Measurements from ENCODE around the gene VEPH1. TPM values are rescaled to one million over a fixed set of nuclear protein-coding genes. Genes with fewer than 3 reads are reported as not detected.
"Not testable (repeated sequence)": the region's sequence is repeated elsewhere in the genome, so short reads cannot be mapped to it uniquely, and the experiment has no call there.

VEPH1 gene
- total RNA-seq, 1 donor from 2014 or later, result 139 TPM

DNA sequence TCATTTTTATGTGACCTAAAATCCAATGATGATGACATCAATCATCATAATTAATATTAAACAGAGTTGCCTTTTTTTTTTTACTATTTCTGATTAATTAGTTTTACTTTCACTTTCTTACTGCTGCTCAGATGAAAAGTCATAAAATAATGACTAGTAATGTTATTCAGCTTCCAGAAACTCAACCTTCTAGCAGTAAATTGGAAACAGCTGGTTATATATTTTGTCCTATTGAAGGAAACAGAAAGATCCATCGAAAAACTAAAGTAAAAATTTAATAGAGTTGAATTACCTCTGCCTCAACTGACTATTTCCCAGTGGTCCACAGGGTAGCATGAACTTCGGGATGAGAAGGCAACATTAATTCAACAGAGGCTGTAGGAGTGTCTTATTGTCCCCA is 173.7 kb downstream of the VEPH1 start:
- intact Hi-C loops (cut with DNase I), result no loop called here
- H3K36me3 ChIP-seq, result no peaks in the 10 kb centered on the region
- H3K27me3 ChIP-seq, result no peaks in the 10 kb centered on the region
- TF ChIP-seq, protein P1, sequence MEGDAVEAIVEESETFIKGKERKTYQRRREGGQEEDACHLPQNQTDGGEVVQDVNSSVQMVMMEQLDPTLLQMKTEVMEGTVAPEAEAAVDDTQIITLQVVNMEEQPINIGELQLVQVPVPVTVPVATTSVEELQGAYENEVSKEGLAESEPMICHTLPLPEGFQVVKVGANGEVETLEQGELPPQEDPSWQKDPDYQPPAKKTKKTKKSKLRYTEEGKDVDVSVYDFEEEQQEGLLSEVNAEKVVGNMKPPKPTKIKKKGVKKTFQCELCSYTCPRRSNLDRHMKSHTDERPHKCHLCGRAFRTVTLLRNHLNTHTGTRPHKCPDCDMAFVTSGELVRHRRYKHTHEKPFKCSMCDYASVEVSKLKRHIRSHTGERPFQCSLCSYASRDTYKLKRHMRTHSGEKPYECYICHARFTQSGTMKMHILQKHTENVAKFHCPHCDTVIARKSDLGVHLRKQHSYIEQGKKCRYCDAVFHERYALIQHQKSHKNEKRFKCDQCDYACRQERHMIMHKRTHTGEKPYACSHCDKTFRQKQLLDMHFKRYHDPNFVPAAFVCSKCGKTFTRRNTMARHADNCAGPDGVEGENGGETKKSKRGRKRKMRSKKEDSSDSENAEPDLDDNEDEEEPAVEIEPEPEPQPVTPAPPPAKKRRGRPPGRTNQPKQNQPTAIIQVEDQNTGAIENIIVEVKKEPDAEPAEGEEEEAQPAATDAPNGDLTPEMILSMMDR (IDR thresholded peaks at IDR 0.05), result no peak
- DNase-seq, result no peak
- peaks cover 5% of the 10 kb centered on the region for H3K4me1 ChIP-seq
- H3K9me3 ChIP-seq, result no peaks in the 10 kb centered on the region
- H3K4me3 ChIP-seq, result no peak overlapping the region
- no peak overlapping the region for H3K27ac ChIP-seq
- ATAC-seq, result no peak

DNA sequence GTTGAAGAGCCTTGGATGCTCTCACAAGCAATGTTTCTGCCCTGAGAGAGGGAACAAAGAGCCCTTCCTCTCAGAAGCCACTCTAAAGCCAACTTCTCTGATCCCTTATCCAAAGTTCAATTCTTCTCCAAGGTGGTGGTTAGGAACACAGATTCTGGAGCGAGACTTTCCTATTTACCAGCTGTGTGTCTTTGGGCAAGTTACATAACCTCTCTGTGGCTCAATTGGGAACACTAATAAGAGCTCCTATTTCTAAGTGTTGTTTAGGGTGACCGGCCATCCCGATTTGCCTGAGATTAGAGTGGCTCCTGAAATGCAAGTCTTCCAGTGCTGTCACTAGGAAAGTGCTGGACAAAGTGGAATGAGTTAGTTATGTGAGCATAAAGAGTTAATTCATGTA is 175.4 kb downstream of the VEPH1 start:
- ATAC-seq (no peak), DNase-seq (no peak)
- H3K4me1 ChIP-seq, result peaks cover 5% of the 10 kb centered on the region
- no peaks in the 10 kb centered on the region for H3K36me3 ChIP-seq
- H3K4me3 ChIP-seq, result no peak overlapping the region
- H3K9me3 ChIP-seq, result no peaks in the 10 kb centered on the region
- H3K27me3 ChIP-seq, result no peaks in the 10 kb centered on the region
- H3K27ac ChIP-seq, result no peak overlapping the region
- TF ChIP-seq, protein P1 (IDR thresholded peaks at IDR 0.05), result no peak
- intact Hi-C loops (cut with DNase I), result no loop called here

DNA sequence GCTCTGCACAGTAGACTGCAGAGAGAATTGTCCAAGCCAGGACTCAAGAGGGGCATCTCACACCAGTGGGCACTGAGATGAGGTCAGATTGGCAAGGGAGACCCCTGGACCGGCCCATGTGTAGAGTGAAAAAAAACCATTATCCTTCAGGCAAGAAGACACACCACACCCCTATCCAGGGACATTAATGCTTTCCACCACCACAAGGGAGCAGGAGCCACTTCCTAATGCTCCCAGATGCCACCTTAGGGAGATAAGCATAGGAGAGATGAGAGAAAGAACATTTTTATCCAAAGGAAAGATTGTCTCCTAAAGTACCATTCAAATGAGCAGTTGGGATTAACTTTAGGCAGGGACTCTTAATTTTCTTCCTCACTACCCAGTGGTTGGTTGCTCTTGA is 176.2 kb downstream of the VEPH1 start:
- TF ChIP-seq, protein P1 (IDR thresholded peaks at IDR 0.05), result no peak
- no peak overlapping the region for H3K4me3 ChIP-seq
- intact Hi-C loops (cut with DNase I), result no loop called here
- H3K27me3 ChIP-seq, result no peaks in the 10 kb centered on the region
- H3K4me1 ChIP-seq, result peaks cover 5% of the 10 kb centered on the region
- ATAC-seq (no peak), DNase-seq (no peak)
- no peaks in the 10 kb centered on the region for H3K9me3 ChIP-seq
- no peak overlapping the region for H3K27ac ChIP-seq
- H3K36me3 ChIP-seq, result no peaks in the 10 kb centered on the region

DNA sequence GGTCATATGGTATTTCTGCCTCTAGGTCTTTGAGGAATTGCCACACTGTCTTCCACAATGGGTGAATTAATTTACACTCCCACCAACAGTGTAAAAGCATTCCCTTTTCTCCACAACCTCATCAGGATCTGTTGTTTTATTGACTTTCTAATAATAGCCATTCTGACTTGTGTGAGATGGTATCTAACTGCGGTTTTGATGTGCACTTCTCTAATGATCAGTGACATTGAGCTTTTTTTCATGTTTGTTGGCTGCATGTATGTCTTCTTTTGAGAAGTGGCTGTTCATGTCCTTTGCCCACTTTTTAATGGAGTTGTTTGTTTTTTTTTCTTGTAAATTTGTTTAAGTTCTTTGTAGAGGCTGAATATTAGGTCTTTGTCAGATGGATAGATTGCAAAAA is 178.3 kb downstream of the VEPH1 start:
- H3K4me3 ChIP-seq; H3K36me3 ChIP-seq; H3K4me1 ChIP-seq; ATAC-seq; H3K27me3 ChIP-seq; intact Hi-C loops (cut with DNase I); H3K27ac ChIP-seq; H3K9me3 ChIP-seq; DNase-seq: not testable (repeated sequence)

DNA sequence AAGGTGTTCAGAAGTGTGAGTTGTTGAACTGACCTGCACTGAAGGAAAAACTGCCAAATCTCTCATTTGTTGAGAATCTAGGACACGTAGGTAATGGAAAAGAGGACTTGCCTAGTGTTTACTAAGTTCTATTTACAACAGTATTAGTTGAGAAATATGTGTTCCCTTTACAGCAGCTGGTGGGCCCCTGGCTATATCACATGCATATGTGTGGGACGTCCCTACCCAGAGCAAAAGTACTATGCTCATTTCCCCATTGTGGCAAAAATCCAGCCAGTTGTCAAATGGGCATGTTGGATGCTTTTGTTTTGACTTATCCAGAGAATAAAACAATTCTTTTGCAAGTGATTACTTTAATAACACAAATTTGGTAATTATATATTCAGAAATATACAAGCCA is 179.9 kb downstream of the VEPH1 start:
- TF ChIP-seq, protein P1 (IDR thresholded peaks at IDR 0.05), result no peak
- Histone ChIP-seq H3K27me3 (no peaks in the 10 kb centered on the region), H3K4me3 (no peak overlapping the region), H3K4me1 (no peaks in the 10 kb centered on the region), H3K9me3 (no peaks in the 10 kb centered on the region), H3K27ac (no peak overlapping the region), H3K36me3 (no peaks in the 10 kb centered on the region)
- intact Hi-C loops (cut with DNase I), result no loop called here
- DNase-seq, result no peak
- ATAC-seq, result peak; percentile 75

DNA sequence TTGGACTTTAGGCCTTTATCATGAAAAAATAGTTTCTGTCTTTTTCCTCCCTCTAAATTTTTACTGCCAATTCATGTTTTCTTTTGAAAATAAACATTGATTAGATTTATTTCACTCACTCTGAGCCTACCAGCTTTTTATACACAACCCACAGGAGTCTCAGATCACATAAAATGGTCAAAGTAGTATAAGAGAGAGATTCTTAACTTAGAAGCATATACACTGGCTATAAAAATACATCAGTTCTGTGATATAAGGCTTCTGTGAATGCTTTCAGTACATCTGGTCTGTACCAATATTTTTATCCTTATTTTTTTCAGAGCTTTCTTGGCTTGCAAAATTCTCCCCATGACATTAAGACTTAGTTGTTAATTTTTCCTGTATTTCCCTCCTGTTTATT is 183.5 kb downstream of the VEPH1 start:
- no peaks in the 10 kb centered on the region for H3K9me3 ChIP-seq
- intact Hi-C loops (cut with DNase I), result no loop called here
- TF ChIP-seq, protein P1 (IDR thresholded peaks at IDR 0.05), result no peak
- H3K36me3 ChIP-seq, result no peaks in the 10 kb centered on the region
- H3K4me3 ChIP-seq, result no peak overlapping the region
- DNase-seq (no peak), ATAC-seq (no peak)
- H3K4me1 ChIP-seq, result no peaks in the 10 kb centered on the region
- no peak overlapping the region for H3K27ac ChIP-seq
- H3K27me3 ChIP-seq, result no peaks in the 10 kb centered on the region
